ENCODE data around the gene DENND1C. TPM values are rescaled to one million over a fixed set of nuclear protein-coding genes. Genes with fewer than 3 reads are reported as not detected.

The DENND1C gene
- total and polyA plus RNA-seq, 9 of the 15 experiments (the other 6 are each of a cell fraction or from before 2014, with no cell fraction given) = 0.03 to 1.2 (median 0.32) TPM; not detected in 1

- TF ChIP-seq ZBTB17 (CRISPR knock-in tag; IDR thresholded peaks at IDR 0.05) (no peak), RBM17 (IDR thresholded peaks at IDR 0.05; ENCODE audit: borderline replicate concordance, low read depth, low read length) (no peak), HNRNPH1 (optimal IDR thresholded peaks at IDR 0.05; ENCODE audit: low read depth, low read length) (no peak), ZNF830 (CRISPR knock-in tag; IDR thresholded peaks at IDR 0.05) (no peak), ZNF134 (CRISPR knock-in tag; conservative IDR thresholded peaks at IDR 0.05) (no peak), SIN3B (IDR thresholded peaks at IDR 0.05; ENCODE audit: low read depth) (no peak), FOXK2 (conservative IDR thresholded peaks at IDR 0.05 in 1 of 2, IDR thresholded peaks at IDR 0.05 in 1 of 2; ENCODE audit: low read depth in 2 of 2) (no peak), TEAD1 (CRISPR knock-in tag; IDR thresholded peaks at IDR 0.05) (no peak), RBBP5 (IDR thresholded peaks at IDR 0.05; ENCODE audit: borderline replicate concordance, insufficient read depth, low read length, poor library complexity, severe bottlenecking) (no peak), KDM2B (CRISPR knock-in tag; IDR thresholded peaks at IDR 0.05) (no peak), NBN (IDR thresholded peaks at IDR 0.05; ENCODE audit: low read depth) (0 out of 2 replicates have a peak, but pooled peaks have one; percentile 17), ARID4B (CRISPR knock-in tag; IDR thresholded peaks at IDR 0.05) (no peak), THRAP3 (IDR thresholded peaks at IDR 0.05; ENCODE audit: borderline replicate concordance) (no peak), PTTG1 (tag; IDR thresholded peaks at IDR 0.05; ENCODE audit: low read depth) (no peak), PTBP1 (IDR thresholded peaks at IDR 0.05; ENCODE audit: low read depth, low read length) (no peak), NCOR1 (IDR thresholded peaks at IDR 0.05) (no peak), PTRF (tag; IDR thresholded peaks at IDR 0.05) (no peak), HOXB6 (CRISPR knock-in tag; IDR thresholded peaks at IDR 0.05; ENCODE audit: borderline replicate concordance) (no peak), MCM5 (IDR thresholded peaks at IDR 0.05; ENCODE audit: low read depth) (no peak), NUFIP1 (IDR thresholded peaks at IDR 0.05; ENCODE audit: partially characterized antibody) (no peak)
- TF ChIP-seq, protein P1, sequence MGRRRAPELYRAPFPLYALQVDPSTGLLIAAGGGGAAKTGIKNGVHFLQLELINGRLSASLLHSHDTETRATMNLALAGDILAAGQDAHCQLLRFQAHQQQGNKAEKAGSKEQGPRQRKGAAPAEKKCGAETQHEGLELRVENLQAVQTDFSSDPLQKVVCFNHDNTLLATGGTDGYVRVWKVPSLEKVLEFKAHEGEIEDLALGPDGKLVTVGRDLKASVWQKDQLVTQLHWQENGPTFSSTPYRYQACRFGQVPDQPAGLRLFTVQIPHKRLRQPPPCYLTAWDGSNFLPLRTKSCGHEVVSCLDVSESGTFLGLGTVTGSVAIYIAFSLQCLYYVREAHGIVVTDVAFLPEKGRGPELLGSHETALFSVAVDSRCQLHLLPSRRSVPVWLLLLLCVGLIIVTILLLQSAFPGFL (CRISPR knock-in tag; IDR thresholded peaks at IDR 0.05) = no peak
- TF ChIP-seq, protein P2, sequence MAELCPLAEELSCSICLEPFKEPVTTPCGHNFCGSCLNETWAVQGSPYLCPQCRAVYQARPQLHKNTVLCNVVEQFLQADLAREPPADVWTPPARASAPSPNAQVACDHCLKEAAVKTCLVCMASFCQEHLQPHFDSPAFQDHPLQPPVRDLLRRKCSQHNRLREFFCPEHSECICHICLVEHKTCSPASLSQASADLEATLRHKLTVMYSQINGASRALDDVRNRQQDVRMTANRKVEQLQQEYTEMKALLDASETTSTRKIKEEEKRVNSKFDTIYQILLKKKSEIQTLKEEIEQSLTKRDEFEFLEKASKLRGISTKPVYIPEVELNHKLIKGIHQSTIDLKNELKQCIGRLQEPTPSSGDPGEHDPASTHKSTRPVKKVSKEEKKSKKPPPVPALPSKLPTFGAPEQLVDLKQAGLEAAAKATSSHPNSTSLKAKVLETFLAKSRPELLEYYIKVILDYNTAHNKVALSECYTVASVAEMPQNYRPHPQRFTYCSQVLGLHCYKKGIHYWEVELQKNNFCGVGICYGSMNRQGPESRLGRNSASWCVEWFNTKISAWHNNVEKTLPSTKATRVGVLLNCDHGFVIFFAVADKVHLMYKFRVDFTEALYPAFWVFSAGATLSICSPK (IDR thresholded peaks at IDR 0.05; ENCODE audit: borderline replicate concordance) = no peak
These were observed at the start of gene DENND1C (continued) for GRCh38 chr19:6481541-6482342.

Measured in K562 (cell line).